Measurements from ENCODE around the gene LPIN3.

LPIN3 gene

GRCh38 chr20:41314386-41314785, 26.2 kb upstream of the LPIN3 start:
- no peak for TF ChIP-seq ZFX (IDR thresholded peaks at IDR 0.05)
- TF ChIP-seq CTCF (conservative IDR thresholded peaks at IDR 0.05), result no peak
- no peak overlapping the region for H3K27ac ChIP-seq

GRCh38 chr20:41316051-41316450, 24.6 kb upstream of the LPIN3 start:
- no peak for TF ChIP-seq CTCF (conservative IDR thresholded peaks at IDR 0.05)
- no peak for TF ChIP-seq ZFX (IDR thresholded peaks at IDR 0.05)
- no peak overlapping the region for H3K27ac ChIP-seq

GRCh38 chr20:41316602-41317545, 23.7 kb upstream of the LPIN3 start:
- TF ChIP-seq ZFX (IDR thresholded peaks at IDR 0.05) (peak; percentile 46), CTCF (conservative IDR thresholded peaks at IDR 0.05) (no peak)
- H3K27ac ChIP-seq, result peak overlapping the region; percentile 83

GRCh38 chr20:41317546-41318270, 22.9 kb upstream of the LPIN3 start, which contains the start of gene ZHX3:
TSS of gene ZHX3 (minus strand) at chr20:41317731. CDS start at chr20:41204916, 112,815 bp downstream.
- H3K27ac ChIP-seq, result peak within 1 kb of the TSS; percentile 83
- TF ChIP-seq CTCF (conservative IDR thresholded peaks at IDR 0.05) (no peak), ZFX (IDR thresholded peaks at IDR 0.05) (no peak)

GRCh38 chr20:41318271-41318649, 22.4 kb upstream of the LPIN3 start:
- H3K27ac ChIP-seq, result peak overlapping the region; percentile 83; the same call in 1 of the 2 replicates
- TF ChIP-seq CTCF (conservative IDR thresholded peaks at IDR 0.05), result no peak
- no peak for TF ChIP-seq ZFX (IDR thresholded peaks at IDR 0.05)

- no peak overlapping the region for H3K27ac ChIP-seq
- TF ChIP-seq CTCF (conservative IDR thresholded peaks at IDR 0.05) (no peak), ZFX (IDR thresholded peaks at IDR 0.05) (no peak)
Observed at GRCh38 chr20:41320441-41320840, 20.2 kb upstream of the LPIN3 start.

- no peak for TF ChIP-seq ZFX (IDR thresholded peaks at IDR 0.05)
- no peak for TF ChIP-seq CTCF (conservative IDR thresholded peaks at IDR 0.05)
- no peak overlapping the region for H3K27ac ChIP-seq
Observed at GRCh38 chr20:41320976-41321375, 19.6 kb upstream of the LPIN3 start.
